Measurements from ENCODE around the gene TMEM147.

TMEM147 gene, protein sequence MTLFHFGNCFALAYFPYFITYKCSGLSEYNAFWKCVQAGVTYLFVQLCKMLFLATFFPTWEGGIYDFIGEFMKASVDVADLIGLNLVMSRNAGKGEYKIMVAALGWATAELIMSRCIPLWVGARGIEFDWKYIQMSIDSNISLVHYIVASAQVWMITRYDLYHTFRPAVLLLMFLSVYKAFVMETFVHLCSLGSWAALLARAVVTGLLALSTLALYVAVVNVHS

DNA sequence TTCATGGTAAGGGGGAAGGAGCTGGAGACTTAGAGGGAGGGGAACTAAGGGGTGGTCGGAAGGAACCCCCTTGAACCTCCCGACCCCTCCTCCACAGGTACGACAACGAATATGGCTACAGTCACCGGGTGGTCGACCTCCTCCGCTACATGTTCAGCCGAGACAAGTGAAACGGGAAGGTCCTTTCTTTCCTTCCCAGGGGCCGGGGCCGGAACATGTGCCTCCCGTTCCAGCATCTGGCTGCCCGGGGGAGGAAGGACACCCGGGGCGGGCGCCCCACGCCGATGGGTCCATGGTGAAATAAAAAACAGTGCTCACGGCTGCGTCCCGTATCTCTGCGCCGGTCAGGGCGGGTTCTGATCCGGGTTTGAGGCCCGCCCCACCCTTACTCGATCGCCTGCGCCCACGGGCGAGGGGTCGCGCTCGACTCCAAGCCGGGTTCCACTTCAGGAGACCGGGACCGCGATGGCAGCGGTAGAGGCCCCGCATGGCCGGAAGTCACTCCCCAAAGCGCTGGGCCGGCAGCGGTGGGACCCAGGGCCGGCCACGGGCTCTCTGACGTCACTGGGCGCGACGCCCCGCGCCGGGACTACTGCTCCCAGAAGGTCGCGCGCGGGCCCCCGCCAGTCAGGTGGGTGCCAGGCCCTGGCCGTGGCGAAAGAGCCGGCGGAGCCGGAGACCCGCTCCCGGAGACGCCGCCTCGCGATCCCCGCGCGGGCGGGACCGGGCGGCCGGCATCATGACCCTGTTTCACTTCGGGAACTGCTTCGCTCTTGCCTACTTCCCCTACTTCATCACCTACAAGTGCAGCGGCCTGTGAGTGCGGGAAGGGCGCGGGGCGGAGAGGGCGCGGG lies at the start of gene TMEM147:
TSS of gene TMEM147 (plus strand) at position 626 of the 854 bp plus-strand sequence. CDS start at position 740, 114 bp downstream.
- peak; percentile 42 to 78 for DNase-seq

GRCh38 chr19:35497406-35497805 lies 48.0 kb upstream of the TMEM147 start:
- no peak for DNase-seq

GRCh38 chr19:35498220-35498619 lies 47.2 kb upstream of the TMEM147 start:
- DNase-seq: no peak

GRCh38 chr19:35498984-35499527 lies 46.4 kb upstream of the TMEM147 start:
- no peak for DNase-seq

DNA sequence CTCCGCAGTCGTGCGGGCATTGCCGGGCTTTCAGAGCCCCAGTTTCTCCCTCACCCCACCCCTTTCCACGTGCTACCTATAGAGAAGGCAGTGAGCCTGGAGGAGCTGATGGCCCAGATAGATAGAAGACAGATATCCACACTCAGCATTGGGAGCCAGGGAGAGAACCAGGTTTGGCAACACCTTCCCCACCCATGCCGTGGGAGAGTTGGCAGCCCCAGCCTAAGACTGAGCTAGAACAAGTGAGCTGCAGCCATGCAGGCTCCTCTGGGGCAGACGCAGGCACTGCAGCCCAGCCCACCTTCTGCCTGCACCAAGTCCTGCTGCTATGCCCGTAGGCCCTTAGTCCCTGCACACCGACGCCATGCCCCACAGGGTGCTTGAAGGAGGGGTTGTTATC lies 44.8 kb upstream of the TMEM147 start:
- no peak for DNase-seq

GRCh38 chr19:35501684-35502083 lies 43.7 kb upstream of the TMEM147 start:
- DNase-seq: no peak

GRCh38 chr19:35502751-35503150 lies 42.7 kb upstream of the TMEM147 start:
- DNase-seq: no peak

DNA sequence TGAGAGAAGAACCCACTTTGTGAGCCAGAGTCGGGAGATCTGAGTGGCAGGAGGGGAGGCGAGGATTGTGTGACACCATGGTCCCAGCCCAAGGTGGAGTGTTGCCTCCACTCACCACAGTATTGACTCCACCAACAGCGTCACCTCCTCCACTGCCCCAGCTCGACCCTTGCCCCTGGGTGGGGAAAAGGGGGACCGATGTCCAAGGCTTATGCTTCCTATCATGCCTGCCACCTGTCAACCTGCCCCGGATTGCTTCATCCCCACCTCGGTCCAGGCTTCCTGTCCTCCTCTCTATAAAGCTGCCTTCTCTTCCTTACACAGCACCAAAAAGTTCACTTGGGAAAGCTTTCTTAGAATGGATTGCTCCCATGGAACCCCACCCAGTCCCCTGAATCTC lies 39.4 kb upstream of the TMEM147 start:
- no peak for DNase-seq

- no peak for DNase-seq
Measured at GRCh38 chr19:35507561-35507960, 37.9 kb upstream of the TMEM147 start.

DNA sequence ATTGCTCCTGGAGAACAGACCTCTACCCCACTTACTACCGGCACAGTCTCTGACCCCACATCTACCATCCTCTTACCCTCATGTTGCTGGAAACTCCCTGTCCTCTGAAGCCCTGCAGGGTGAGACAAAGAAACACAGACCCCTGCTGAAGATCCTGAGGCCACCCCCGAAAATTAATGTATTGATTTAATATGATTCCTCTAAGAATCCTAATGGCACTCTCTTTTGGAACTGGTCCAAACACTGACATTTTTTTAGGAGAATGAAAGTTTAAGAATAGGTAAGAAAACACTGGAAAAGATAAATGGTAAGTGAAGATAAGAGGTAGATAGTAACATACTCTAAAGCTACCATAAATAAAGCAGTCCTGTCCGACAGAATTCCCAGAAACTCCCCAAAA lies 37.3 kb upstream of the TMEM147 start:
- DNase-seq: no peak

- DNase-seq: no peak
Measured at GRCh38 chr19:35509018-35509652, 36.3 kb upstream of the TMEM147 start.

GRCh38 chr19:35509861-35510625 lies 35.4 kb upstream of the TMEM147 start:
- DNase-seq: peak in 1 of 2 experiments; percentile 8

- no peak for DNase-seq
Measured at GRCh38 chr19:35510626-35510964, 34.8 kb upstream of the TMEM147 start.

- no peak for DNase-seq
Measured at GRCh38 chr19:35511337-35511736, 34.1 kb upstream of the TMEM147 start.

DNA sequence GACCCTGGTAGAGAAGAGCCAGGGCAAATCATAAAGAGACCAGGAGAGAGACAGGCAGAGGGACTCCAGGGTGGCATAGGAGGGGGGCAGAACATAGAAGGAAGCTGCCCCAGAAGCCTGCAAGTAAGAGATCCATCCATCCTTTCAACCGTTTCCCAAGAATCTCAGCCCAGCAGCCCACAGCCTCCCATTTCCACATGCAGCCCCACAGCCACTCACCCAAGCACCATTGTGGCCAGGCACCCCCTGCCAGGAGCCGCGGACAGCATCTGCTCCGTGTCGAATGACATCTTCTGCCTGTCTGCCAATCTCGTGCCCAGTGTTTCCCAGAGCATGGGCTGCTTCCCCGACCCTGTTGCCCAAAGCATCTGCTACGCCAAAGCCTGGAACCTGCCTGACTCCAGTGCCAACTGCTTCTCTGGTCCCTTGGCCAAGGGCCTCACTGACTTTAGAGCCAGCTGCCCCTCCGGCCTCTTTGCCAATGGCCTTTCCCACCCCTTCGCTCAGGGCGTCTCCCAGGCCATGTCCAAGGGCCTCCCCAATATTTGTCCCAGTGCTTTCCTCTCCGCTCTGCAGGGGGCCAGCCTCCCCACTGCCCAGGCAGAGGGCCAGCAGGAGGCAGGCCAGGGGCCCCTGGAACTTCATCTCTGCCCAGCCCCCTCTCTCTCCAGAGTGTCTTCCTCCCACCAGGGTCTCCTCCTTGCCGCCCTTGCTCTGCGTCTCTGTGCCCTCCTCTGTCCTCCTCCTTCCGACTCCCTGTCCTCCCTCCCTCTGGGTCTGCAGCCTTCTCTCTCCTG lies 32.4 kb upstream of the TMEM147 start:
- no peak for DNase-seq

DNA sequence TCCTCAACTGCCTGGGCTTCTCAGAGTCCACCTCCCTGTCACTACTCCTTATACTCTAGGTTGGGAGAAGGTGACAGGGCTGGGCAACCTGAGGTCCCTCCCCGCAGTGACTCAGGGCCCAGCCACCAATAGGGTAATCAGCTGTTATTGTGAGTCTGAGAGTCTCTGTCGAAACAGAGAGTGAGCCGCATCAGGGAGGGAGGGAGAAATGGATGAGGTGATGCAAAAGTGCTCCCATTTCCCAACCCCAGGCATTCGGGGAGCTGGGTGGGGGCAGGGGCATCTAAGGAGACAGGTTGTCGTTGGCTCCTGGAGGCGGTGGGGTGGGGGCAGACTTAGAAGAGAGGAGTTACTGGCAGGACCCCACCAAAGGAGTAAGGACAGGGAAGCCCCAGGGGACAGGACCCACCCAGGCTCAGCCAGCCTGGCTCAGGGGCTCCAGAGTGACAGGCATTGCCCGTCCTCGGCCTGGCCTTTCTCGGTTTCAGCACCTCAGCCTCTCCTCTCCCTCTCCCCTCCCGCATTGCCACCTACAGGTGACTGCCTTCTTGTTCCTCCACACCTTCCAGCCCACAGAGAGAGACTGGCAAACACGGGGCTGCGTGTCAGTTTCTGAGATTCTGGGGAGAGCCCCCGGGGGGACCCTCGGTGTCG lies 31.7 kb upstream of the TMEM147 start, which contains the start of gene DMKN:
TSS of gene DMKN (minus strand) at position 22 of the 654 bp plus-strand sequence. CDS start 174 bp downstream, outside the sequence.
- DNase-seq: no peak

DNA sequence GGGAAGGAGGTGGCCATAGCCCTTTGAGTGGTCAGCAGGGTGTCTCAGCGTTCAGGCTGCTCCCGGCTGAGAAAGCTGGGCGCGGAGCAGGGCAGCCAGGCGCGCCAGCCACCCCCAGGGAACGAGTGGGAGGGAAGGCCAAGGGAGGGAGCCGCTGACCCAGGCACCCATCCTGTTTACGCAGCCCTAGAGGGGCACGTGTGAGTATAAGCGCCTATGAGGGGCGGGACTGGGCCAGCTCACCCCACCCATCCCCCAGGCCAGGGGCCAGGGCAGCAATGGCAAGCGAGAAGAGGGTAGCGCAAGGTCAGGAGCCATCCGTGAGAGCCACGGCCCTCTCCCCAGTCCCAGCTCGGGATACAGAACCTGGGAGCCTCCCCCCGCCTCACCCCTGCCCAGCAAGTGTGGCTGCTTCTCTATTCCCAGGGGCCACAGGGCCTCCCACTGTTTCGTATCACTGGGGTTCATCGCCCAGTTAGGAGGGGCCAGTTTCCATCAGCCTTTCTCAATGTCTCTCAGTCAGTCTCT lies 31.1 kb upstream of the TMEM147 start:
- no peak for DNase-seq

- no peak for DNase-seq
Measured at GRCh38 chr19:35516310-35516709, 29.1 kb upstream of the TMEM147 start.

GRCh38 chr19:35517342-35517741 lies 28.1 kb upstream of the TMEM147 start:
- DNase-seq: no peak

GRCh38 chr19:35518313-35518712 lies 27.1 kb upstream of the TMEM147 start:
- peak in 1 of 2 experiments; percentile 37 for DNase-seq

DNA sequence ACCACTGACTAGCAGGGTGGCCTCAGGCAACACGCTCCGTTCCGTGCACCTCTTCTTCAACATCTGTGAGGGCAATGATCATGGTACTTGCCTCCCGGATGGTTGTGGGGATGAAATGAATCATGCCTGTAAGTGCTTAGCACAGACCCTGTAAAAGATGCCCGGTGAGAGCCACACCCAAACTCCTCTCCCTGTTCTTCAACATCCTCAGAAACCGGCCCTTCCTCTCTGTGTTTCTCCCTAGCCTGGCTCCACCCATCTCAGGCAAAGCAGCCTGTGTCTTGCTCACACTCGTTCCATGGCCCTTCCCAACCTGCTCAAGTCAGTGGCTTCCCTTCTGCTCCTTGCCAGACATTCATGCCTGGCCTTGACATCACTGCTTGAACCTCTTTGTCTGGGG lies 26.1 kb upstream of the TMEM147 start:
- DNase-seq: no peak

Measured in SW 1271 (cell line).